SH-SY5Y (cell line): Measurements from ENCODE around the gene RIC3.
A peak's percentile ranks its signal among the peaks of the same experiment; 100 is the strongest.

Experiments
- GATA2 ChIP-seq: IDR thresholded peaks from 2 replicates; pipeline ENCODE4 v1.6.1; 2011; ENCODE audit warnings: mild to moderate bottlenecking, low read depth, low read length
- GATA3 ChIP-seq: IDR thresholded peaks from 2 replicates; pipeline ENCODE4 v1.6.1; 2011; ENCODE audit warnings: low read depth, mild to moderate bottlenecking, low read length, moderate library complexity

Gene RIC3, protein sequence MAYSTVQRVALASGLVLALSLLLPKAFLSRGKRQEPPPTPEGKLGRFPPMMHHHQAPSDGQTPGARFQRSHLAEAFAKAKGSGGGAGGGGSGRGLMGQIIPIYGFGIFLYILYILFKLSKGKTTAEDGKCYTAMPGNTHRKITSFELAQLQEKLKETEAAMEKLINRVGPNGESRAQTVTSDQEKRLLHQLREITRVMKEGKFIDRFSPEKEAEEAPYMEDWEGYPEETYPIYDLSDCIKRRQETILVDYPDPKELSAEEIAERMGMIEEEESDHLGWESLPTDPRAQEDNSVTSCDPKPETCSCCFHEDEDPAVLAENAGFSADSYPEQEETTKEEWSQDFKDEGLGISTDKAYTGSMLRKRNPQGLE

DNA sequence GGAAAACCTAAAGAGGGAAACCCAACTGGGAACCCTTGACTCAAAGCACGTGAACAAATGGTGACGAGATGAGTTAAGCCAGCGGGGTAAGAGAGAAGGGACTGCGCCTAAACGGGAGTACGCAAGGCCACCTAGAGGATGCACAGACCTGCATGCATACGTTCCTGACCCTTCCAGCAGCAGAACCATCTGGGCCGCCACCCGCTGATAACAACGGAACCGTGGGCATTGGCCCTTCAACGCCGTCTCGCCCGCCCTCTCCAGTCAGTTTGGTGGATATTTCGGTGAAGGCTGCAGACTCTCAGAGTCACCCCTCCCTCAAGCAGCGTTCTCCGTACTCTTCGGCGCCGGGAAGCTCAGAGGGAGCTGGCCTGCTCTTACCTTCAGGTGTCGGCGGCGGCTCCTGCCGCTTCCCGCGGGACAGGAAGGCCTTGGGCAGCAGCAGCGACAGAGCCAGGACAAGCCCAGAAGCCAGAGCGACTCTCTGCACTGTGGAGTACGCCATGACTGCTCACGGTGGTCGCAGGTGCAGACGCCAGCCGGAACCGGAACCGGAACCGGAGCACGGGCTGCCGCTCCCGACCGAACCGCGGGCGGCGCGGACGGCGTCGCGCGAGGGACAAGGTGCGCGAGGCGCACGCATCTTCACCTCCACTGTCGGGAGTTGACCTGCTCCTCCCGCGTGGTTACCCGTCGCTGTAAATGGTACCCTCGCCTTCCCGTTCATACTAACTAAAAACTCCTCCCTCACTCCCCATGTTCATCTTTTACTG is at the start of gene RIC3:
TSS of gene RIC3 (minus strand) at position 541 of the 773 bp plus-strand sequence. CDS start at position 505, 36 bp downstream.
- TF ChIP-seq GATA2 = no peak
- TF ChIP-seq GATA3 = no peak

- TF ChIP-seq GATA3 = no peak
- no peak for TF ChIP-seq GATA2
Measured at GRCh38 chr11:8218409-8218808, 49.6 kb upstream of the RIC3 start.

- no peak for TF ChIP-seq GATA2
- no peak for TF ChIP-seq GATA3
Measured at GRCh38 chr11:8217926-8218325, 49.1 kb upstream of the RIC3 start.

DNA sequence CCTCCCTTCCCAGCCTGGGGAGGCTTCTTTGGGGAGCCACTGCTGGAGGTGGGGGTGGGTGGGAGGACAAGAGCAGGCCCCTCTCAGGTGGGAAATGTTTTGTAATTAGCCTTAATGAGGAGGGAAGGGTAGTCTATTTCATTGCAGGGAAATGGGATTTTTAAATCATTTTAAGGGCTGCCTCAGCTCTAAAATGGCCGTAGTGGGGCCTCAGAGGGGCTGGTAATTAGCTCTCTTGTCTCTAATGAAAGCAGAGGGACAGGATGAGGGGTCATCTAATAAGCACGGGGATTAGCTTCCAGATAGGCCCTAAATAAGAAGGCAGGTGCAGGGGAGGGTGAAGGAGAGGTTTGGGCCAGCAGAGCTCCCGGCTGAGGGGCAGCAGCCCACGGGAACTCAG is 48.3 kb upstream of the RIC3 start:
- TF ChIP-seq GATA2 = no peak
- TF ChIP-seq GATA3 = no peak

DNA sequence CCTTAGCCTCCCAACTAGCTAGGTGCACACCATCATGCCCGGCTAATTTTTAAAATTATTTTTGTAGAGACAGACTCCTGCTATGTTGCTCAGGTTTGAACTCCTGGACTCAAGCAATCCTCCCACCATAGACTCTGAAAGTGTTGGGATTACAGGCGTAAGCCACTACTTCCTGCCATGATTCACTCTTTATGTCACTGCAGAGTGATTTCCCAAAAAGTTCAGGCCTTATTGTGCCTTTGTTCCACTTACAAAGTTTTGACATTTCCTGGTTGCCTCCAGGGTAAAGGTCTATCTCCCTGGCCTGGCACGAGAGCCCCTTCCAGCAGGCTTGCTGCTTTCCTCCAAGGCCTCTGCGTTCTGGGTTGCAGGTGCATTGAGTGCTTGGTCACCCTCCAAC is 44.6 kb upstream of the RIC3 start:
- TF ChIP-seq GATA2 (no peak), GATA3 (no peak)

DNA sequence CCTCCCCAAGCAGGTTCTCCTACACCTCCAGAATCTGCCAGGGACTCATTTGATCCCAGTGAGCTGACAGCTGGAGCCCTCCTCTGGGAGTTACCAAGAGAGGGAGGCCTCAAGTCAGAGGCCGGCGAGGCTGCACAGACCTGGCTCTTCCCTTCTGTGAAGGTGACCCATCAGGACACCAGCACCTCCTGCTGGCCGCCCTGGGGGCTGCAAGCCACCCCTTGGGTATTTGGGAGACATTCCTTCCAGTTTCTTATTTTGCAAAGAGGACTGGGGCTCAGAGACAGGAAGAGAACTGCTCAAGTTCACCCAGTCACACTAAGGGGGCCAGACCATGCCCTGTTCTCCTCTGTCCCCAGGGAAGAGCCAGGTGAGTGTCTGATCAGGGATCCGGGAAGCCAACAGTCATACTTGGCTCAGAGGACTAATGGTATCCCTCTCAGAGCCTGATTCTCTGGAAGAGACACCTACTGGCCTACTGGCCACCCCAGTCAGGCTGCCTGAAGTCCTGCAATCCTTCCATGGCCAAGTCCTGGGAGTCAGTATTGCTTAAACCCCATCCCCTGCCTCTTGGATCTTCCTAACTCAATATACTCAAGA is 40.5 kb upstream of the RIC3 start:
- TF ChIP-seq GATA2 (no peak), GATA3 (no peak)

- TF ChIP-seq GATA2 = 0 out of 2 replicates have a peak, but pooled peaks have one; percentile 36
- no peak for TF ChIP-seq GATA3
Measured at GRCh38 chr11:8207080-8208000, 38.5 kb upstream of the RIC3 start.

DNA sequence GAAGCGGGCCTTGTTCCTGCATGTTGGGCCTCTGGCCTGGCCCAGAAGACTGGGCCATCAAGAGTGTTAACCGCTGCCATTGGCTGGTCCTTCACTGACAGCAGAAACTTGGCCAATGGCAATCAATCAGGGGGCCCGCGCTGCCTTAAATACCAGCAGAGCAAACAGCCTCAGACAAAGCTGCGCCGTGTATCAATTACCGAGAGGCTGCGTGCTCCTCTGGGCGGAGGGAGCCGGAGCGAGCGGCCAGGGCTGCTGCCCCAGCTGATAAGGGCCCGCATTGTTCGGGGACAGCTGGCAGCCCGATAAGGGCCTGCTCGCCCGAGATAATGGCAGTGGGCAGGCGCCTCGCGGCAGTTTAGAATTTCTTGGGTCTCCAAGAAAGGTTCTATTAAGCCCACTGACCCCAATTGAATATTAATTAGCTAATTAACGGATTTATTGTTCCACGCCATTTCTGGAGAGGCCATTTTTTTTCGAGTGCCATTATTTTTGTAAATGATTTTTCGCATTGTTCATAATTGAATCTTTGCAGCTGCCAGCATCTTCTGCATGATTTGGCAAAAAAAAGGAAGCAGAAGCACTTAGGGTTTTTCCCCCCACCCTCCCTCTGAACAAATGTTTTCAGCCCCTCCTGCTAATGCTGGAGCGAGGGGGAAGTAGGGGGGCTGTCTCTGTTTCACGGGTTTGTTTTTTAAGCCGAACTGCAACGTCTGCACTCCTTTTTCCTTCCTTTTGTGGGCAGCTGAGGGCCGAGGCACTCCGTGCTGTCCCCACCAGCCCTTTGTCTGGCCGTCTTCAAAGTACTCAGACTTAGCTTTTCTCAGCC is 37.6 kb upstream of the RIC3 start:
- TF ChIP-seq GATA3 = peak; percentile 82
- peak; percentile 100 for TF ChIP-seq GATA2

- TF ChIP-seq GATA3 = no peak
- no peak; the same call in 1 of the 2 replicates for TF ChIP-seq GATA2
Measured at GRCh38 chr11:8205566-8205965, 36.7 kb upstream of the RIC3 start.

- TF ChIP-seq GATA2 (no peak), GATA3 (no peak)
Measured at GRCh38 chr11:8204596-8204995, 35.8 kb upstream of the RIC3 start.

DNA sequence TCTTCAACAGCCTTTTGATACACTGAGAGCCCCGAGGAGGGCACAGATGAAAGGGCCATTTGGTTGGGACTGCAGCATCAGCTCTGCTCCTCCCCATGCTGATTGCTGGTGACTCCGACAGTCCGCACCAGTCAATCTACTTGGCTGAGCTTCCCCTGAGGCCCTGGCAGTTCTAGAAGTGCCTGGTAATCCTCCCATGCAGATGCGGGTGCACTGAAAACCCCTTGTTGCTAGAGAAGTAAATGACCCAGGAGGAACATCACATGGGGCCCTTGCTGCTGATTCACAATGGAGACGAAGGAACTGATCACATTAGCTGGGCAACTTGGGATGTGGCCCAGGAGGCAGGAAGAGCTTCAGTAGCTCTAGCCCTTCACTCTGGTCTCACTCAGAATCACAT is 35.2 kb upstream of the RIC3 start:
- TF ChIP-seq GATA2 (no peak), GATA3 (no peak)

DNA sequence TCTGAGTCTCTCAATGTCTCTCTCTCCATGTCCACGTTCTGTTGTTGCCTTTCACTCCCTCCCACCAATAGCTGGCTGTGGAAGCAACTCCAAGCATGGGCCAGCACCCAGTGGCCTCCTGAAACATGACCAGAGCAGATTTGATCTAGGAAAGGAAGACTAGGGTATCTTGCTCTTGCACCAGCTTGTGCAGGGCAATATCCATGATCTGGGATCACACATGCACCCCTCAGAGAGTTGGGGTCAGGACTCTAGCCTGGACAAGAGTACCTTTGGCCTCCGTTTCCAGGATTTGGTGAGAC is 34.5 kb upstream of the RIC3 start:
- TF ChIP-seq GATA3 (no peak), GATA2 (no peak)

DNA sequence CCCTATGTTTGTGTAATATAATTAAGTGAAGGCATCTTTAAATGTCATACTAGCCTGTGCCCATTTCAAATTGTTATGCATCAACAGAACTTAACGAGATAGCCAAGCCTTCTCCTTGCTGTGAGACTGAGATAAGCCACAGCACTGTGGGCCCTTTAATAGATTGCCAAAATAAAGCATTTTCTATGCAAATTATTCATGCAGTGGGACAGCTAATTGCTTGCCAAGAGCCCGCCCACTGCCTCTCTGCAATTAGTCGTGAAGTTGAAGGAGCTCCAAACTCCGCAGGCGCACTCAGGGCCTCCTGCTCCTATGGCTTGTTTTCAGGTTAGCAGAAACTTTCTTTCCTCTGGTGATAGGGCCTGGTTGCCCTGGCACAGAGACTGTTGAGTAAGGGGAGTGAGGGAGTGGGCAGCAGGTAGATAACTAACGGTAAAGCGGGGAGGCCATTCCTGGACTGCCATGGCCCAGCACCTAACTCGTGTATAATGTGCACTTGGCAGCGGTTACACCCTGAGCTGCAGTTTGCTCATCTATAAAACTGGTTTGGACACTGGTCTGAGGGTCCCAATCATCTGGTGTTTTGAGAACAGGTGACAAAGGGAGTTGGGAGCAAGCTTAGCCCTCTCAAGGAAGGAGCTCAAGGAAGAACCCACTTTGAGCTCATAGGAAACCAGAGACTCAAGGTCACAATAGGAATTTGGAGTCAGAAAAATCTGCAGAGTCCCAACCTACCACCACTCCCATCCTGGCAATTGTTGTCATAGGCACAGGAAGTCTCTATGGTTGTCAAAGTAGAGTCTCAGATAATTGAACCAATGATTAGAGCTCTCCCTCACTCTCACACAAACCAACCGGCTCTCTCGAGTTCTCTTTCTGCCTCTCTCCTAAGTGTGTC is 33.9 kb upstream of the RIC3 start:
- TF ChIP-seq GATA2 = no peak
- TF ChIP-seq GATA3 = no peak
